Measurements from ENCODE around the gene KIAA1328.
"Not testable (repeated sequence)": the region's sequence is repeated elsewhere in the genome, so short reads cannot be mapped to it uniquely, and the experiment has no call there.

The KIAA1328 gene

GRCh38 chr18:36828630-36829361 lies at the start of gene KIAA1328, which contains the start of gene TPGS2:
TSS of gene KIAA1328 (plus strand) at chr18:36829127. CDS start at chr18:36829139, 12 bp downstream.
TSS of gene TPGS2 (minus strand) at chr18:36829002. CDS start at chr18:36828767, 235 bp downstream.
- peak; percentile 76 for DNase-seq (ENCODE audit: low read depth, low spot score)

DNA sequence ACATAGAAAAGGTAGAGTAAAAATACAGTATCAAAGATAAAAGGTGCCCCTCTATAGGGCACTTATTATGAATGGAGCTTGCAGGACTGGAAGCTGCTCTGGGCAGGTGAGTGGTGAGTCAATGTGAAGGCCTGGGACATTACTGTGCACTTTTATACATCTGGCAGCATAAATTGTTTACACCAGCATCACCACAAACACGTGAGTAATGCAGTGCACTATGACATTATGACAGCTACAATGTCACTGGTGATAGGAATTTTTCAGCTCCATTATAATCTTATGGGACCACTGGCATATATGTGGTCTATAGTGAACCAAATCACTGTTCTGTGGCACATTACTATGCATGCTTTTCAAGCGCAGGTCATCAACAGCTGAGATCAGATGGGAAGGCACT lies 48.2 kb upstream of the KIAA1328 start:
- DNase-seq (ENCODE audit: low read depth, low spot score), result no peak

- DNase-seq (ENCODE audit: low read depth, low spot score), result no peak
Measured at GRCh38 chr18:36782710-36783109, 46.2 kb upstream of the KIAA1328 start.

- no peak for DNase-seq (ENCODE audit: low read depth, low spot score)
Measured at GRCh38 chr18:36783792-36784191, 45.1 kb upstream of the KIAA1328 start.

DNA sequence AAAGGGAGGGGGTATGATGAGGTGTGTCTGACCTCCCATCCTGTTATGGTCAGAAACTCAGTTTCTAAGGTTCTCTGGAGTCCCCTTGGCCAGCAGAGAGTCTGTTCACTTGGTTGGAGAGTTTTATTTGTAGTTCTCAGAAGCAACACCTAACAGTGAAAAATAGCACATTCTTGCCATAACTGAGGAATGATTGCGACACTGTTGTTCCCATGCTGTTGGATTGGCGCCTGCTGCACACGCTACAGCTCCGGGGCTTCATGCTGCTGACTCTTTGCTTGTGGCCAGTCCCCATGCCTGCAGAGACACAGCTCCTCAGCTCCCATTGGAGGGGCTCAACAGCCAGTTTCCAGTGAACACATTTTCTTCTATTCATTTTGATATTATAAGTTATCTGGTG lies 42.2 kb upstream of the KIAA1328 start:
- no peak for DNase-seq (ENCODE audit: low read depth, low spot score)

- no peak for DNase-seq (ENCODE audit: low read depth, low spot score)
Measured at GRCh38 chr18:36792634-36793283, 36.2 kb upstream of the KIAA1328 start.

DNA sequence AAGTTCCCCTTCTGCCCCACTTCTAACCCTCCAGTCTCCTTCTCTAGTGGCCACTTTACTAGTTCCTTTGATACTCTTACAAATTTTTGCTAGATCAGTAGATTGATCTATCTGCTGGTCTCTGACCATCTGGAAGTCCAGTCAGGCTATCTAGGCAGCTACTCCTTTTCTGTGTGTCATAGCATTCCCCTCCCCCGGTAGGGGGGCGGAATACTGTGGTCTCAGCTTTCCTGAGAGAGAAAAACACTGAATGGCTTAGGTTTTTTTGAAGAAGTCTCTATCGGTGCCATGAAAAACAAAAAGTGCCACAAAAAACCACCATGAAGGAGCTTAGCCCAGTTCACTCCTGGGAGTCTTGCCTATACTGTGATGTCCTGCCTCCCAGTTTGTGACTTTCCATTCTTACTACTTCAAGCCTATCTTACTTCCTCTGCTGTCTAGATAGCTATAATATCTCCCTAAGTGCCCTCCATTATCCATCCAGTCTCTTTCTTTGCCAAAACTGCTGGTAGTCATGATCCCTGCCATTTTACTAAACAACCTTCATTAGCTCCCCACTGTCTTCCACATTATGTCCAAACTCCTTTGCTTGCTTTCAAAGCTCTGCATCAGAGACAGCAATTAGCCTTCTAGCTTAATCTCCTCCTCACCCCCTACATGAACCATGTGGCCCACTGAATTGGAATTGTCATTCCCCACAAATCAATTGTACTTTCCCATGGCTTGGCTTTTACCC lies 30.0 kb upstream of the KIAA1328 start:
- DNase-seq (ENCODE audit: low read depth, low spot score), result no peak

DNA sequence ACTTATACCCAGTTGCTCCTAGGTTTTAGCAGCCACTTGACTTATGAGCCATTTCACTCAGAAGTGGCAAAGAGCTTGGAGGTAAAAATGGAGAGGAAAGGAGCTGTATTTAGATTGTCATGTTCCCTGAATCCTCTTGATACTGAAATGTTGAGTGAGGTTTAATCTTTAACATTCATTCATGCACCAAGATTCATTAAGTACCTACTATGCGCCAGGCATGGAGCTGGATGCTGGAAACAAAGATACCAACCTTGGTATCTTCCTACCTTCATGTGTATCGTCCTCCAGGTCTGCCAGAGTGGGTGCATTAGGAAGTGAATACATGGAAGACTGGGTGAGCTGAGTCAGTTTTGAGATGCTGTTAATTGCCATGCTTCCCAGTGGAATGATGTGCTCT lies 23.8 kb upstream of the KIAA1328 start:
- DNase-seq (ENCODE audit: low read depth, low spot score), result no peak

DNA sequence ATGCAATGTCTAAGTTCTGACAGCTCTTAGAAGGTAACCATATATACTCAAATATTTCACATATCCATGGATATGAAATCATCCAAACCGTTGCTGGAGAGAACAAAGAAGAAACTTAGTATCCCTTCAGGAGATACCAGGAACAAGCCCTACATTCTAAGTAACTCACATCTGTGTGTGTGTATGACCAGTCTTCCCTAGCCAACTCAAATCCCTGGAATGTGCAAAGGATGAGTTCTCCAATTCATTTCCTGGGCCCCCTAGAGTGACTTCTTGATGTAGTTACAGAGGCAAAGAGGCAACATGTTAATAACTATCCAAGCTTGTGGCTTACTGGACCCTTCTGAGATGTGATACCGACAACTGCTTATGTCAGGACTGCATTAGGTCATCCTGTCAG lies 20.2 kb upstream of the KIAA1328 start:
- peak; percentile 13 for DNase-seq (ENCODE audit: low read depth, low spot score)

GRCh38 chr18:36809590-36810381 lies 19.1 kb upstream of the KIAA1328 start:
- DNase-seq (ENCODE audit: low read depth, low spot score), result peak; percentile 21

DNA sequence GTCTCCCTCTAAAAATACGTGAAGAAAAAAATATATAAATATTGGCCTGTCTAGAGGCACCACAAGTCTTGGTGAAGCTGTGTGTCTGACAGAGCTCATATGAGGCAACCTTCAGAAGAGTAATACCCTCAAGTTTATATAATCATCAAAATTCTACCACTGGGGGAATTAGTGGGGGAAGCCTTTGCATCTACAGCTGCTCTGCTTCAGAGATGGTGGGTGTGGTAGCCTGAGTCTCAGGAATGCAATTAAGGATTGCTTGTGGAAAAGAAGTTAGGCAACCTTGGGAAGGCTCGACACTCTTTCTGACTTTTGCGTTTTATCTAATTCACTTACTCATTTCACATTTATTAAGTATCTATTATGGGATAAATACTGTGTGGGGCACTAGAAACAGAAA lies 17.5 kb upstream of the KIAA1328 start:
- no peak for DNase-seq (ENCODE audit: low read depth, low spot score)

DNA sequence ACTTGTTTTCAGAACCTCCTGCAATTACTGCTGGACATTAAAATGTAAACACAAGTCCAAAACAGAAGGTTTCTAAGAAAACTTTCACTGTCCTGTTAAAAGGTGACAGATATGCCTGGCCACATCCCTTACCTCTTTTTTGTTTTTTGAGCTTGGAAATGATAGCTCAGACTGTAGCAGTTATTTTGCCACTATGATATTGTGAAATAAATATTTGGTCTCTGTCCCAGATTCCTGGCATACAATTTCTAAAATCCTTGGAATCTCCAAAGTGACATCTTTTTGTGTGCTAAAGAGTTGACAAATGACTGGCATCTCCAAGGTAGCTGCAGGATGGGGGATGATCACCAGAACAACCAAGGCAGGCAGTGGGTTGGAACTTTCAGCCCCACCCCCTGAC lies 17.0 kb upstream of the KIAA1328 start:
- no peak for DNase-seq (ENCODE audit: low read depth, low spot score)

DNA sequence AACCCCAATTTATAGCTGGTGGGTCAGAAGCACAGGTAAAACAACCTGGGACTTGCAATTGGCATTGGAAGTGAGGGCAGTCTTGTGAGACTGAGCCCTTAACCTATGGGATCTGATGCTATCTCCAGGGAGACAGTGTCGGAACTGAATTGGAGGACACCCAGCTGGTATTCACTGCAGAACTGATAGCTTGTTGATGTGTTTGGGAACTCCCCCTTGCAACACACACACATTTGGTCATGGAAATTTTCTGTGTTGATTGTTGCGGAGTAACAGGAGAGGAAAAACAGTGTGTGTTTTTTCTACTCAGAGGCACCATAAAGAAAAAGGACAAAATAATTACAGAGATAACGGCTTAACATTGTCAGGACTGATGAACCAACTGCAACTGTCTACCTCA lies 16.2 kb upstream of the KIAA1328 start:
- no peak for DNase-seq (ENCODE audit: low read depth, low spot score)

DNA sequence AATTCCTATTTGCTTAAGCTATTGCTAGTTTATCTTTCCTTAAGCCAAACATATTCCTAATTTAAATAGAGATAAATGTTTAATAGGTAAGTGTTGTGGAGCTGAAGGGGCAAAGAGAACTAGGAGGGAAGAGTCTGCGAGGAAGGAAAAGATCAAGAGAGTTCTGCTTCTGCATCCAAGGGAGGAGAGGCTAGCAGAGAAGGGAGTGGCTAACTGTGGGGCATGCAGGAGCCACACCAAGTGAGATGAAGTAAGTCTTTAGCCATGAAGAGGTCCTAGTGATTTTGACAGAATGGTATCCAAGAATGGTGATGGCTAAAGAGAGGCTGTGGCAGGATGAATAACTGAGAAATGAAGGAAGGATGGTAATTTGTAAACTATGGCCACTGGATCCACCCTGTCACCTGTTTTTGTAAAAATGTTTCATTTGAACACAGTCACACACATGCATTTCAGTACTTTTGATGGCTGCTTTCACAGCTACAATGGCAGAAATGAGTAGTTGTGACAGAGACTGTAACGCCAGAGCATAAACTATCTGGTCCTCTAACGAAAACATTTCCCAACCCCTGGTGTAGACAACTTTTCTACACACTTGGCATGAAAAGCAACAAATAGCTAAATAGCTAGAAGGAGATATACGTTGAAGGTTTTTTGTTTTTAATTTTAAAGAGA lies 15.7 kb upstream of the KIAA1328 start:
- DNase-seq (ENCODE audit: low read depth, low spot score), result no peak

DNA sequence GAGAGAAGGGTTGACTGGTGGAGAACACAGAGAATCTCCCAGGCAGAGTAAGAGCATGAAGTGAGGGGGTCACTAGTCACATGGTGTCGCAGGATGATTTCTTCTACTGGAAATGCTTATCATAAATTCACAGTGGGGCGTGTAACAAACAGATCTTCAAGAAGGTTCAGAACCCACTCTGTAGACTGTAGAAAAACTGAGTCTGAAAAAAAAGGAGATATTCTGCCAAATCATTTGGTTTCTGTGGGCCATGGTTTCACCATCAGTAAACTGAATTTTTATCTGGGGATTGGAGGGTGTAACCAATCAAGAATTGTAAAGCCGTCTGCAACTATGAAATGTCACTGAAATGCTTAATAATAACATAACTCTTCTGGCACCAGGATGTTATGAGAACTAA lies 15.1 kb upstream of the KIAA1328 start:
- DNase-seq (ENCODE audit: low read depth, low spot score), result no peak

DNA sequence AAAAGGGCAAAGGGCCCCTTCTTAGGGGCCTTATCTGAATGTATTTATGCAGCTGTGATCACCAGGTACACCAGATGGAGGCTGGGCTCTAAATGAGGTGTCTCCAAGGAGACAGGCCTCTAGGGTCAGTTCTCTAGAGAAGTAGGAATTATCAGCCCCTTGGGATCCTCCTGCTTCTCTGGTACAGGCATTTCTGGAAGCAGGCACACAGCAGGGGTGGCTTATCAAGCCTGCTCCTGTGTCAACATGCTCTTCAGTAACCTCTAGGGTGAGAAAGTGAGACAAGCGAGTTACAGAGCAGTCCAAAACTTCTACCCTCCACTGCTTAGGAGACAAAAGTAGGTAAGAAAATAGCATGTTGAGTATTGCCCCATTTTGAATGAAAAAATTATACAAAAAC lies 13.9 kb upstream of the KIAA1328 start:
- DNase-seq (ENCODE audit: low read depth, low spot score), result no peak

DNA sequence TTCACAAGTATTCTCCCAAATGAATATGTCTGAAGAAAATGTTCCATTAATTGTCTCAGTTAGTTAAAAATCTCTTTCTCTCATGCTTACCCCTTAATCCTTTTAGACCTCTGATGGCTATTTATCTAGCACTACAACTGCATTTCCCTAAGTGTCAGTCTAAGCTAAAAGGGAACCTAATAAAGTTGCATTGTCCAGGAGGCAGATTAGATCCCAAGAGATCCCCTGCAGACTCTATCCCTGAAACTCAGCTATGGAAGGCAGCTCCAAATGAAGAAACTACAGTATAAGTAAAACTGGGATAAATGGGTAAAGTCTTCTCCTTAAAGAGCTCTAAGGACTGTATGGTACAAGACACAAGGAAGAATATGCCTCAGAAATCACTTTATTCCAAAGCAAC lies 12.8 kb upstream of the KIAA1328 start:
- DNase-seq (ENCODE audit: low read depth, low spot score), result not testable (repeated sequence)

DNA sequence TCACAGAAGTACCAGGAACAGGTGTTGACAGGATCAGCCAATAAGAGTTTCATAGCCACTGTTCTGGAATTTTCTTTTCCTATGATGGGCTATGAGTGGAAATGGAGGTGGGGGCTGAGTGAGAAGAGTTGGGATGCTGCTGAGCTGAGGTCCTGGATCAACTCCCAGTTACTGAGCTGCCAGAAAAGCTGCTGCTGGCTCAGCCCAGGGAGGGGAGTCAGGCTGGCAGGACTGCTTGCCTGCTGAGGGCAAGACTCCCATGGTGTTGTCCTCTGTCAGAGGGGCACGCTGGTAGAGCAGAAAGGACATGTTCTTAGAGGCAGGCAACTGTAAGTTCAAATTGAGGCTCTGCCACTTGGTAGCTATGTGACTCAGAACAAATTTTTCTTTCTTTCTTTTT lies 11.9 kb upstream of the KIAA1328 start:
- DNase-seq (ENCODE audit: low read depth, low spot score), result no peak

DNA sequence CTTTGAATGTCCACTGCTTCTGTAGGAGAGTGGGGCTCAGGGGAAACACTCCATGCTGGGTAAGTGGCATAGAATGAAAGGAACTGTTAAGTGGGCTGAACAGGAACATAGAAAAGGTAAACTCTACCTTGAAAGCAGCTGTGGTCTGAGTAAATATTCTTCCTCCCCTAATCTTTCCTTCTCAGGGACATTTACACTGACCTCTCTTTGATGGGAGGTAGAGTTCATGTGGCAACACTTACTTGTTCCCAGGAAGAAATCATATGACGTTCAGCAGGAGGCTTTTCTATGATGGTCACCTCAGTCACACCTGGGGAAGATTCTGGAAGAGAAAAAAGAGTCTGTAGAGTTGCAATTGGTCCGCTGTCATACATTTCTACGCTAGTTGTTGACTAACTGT lies 10.3 kb upstream of the KIAA1328 start:
- no peak for DNase-seq (ENCODE audit: low read depth, low spot score)

- DNase-seq (ENCODE audit: low read depth, low spot score), result no peak
Measured at GRCh38 chr18:36819621-36820020, 9.3 kb upstream of the KIAA1328 start.

- no peak for DNase-seq (ENCODE audit: low read depth, low spot score)
Measured at GRCh38 chr18:36821681-36822080, 7.2 kb upstream of the KIAA1328 start.

Measured in smooth muscle cell of the brain vasculature (primary cell).